ENCODE measurements around the gene PGM2.
"Not testable (repeated sequence)": the region's sequence is repeated elsewhere in the genome, so short reads cannot be mapped to it uniquely, and the experiment has no call there.

The PGM2 gene

DNA sequence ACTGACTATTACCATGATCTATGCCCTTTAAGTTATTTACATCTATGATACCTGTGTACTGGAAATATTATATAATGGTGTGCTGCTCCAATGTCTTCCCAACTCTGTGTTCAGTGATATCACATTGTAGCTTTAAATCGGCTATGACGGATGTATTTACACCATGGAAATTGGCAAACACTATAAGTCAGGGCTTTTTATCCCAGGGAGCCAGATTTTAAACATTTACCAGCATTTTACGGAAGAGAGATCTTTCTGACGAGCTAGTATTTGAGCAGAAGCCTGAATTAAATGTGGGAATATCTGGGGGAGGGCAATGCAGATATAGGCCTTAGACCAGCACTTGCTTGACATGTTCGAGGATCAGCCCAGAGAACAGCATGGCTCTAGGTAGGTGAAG, 7.7 kb upstream of the PGM2 start:
- no peak for DNase-seq (ENCODE audit: low read depth in 3 of 3)

DNA sequence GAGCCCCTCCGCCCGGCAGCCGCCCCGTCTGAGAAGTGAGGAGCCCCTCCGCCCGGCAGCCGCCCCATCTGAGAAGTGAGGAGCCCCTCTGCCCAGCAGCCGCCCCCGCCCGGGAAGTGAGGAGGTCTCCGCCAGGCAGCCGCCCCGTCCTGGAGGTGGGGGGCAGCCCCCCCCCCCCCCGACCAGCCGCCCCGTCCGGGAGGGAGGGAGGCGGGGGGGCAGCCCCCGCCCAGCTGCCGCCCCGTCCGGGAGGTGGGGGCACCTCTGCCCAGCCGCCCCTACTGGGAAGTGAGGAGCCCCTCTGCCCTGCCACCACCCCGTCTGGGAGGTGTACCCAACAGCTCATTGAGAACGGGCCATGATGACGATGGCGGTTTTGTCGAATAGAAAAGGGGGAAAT, 6.0 kb upstream of the PGM2 start:
- not testable (repeated sequence) for DNase-seq (ENCODE audit: low read depth in 3 of 3)

DNA sequence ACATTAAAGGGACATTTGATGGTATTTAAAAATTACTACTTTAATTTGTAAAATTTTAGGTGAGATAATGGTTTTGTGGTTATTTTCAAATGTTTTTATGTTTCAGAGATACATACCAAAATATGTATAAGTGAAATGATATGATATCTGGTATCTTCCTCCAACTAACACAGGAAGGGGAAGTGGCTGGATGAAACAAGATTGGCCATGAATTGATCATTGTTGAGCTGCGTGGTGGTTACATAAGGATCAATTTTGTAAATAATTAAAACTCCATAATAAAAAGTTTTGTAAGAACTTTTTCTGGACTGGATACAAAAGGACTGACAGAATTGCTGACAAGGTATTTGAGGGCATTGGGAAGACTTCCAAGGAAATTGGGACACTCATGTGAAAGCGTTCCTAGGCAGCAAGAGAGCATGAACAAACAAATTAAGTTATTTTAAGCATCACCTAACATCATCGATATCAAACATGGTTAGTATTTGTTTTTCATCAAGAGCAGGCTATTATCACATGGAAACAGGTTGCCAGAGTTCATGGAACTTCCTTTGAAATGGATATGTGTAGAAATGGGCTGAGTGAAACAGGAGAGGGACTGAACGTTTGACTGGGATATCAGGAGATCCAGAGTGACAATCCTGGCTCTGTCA, 4.4 kb upstream of the PGM2 start:
- DNase-seq (ENCODE audit: low read depth in 3 of 3): no peak

DNA sequence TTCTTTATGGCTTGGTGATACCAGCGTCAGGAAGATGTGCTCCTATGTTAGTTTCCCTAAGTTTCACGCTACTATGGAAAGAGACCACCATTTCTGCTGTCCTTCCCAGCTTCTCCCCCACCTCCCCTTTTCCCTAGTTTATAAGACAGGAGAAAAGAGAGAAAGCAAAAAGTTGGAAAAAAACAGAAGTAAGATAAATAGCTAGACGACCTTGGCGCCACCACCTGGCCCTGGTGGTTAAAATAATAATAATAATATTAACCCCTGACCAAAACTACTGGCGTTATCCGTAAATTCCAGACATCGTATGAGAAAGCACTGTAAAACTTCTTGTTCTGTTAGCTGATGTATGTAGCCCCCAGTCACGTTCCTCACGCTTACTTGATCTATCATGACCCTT, 985 bp upstream of the PGM2 start:
- DNase-seq (ENCODE audit: low read depth in 3 of 3): not testable (repeated sequence)

DNA sequence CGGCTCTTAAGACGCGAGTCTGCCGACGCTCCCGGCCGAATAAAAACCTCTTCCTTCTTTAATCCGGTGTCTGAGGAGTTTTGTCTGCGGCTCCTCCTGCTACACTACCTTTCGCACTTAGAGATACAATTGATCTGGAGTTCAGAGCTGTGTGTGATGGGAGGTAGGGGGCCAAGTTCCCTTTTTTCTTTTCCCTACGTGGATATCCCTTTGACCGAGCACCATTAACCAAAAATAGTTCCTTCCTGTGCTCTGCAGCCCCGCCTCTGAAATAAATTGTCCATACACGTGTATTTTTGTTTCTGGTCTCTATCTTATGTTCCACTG, 555 bp upstream of the PGM2 start:
- DNase-seq (ENCODE audit: low read depth in 3 of 3): no peak

DNA sequence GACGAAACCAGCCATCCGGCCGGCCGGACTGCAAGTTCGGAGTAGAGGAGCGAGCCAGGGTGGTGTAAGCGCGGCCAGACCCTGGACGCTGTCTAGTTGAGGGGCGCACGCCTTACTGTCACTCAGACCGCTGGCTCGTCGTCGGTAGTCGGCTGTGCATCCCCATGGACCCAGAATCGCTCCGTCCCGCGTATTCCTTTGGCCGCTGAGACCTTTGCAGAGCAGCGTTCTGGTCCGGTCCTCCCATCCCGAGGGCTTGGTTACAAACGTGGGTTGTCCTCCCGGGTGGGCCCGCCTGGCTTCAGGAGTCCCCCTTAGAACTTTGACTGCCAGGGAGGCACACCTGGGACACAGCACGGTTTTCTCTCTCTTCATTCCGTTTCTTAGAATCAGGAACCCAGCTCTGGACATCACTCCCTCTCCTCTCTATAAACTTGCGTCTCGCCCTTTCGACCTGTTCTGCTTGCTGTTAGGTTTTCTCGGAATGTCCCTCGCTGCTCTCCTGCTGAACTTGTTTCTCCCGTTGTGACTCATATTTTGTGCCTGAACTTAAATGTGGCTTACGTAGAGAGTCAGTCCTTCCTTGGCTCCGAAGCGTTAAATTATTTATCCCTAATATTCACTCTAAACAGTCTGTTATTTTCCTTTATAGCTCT, 672 bp downstream of the PGM2 start:
- DNase-seq (ENCODE audit: low read depth in 3 of 3): no peak

DNA sequence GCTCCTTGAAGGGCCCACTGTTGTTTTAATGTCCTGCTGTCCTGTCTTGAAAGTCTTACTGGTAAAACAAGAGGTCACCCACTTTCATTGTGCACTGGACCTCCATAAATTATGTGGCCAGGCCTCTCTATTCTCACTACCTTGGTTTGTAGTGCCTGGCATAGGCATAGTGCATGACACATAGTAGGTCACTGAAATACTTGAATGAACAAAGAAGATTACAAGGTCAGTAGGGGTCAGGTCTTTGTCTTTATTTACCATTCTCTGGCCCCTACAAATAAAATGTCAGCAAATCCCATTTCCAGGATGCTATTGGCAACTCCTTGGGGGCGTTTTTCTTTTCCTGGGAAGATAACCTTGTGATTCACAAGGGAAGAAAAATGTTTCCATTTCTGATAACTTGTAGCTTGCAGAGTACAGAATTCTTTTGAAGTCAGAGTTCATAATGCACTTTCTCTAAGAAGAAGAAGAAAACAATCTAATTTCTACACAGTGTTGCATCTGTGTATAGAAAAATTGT, 1.4 kb downstream of the PGM2 start:
- no peak for DNase-seq (ENCODE audit: low read depth in 3 of 3)

DNA sequence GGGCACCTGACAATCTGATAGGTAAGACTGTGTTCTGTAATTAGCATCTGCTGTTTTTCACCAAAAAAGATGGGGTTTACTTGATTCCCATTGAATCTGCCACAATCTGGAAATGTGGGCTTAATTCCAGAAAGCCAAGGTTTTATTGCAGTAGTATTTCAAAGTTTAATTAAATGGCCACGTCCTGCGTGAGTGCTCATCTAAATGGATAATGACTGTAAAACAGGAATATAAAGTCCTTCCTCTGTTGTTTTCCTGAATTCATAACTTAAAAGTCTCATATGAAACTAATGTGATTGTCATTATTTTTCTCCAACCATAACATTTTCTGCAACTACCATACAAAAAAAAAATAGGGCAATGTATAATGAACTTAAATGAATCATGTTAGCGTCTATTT, 2.4 kb downstream of the PGM2 start:
- no peak for DNase-seq (ENCODE audit: low read depth in 3 of 3)

DNA sequence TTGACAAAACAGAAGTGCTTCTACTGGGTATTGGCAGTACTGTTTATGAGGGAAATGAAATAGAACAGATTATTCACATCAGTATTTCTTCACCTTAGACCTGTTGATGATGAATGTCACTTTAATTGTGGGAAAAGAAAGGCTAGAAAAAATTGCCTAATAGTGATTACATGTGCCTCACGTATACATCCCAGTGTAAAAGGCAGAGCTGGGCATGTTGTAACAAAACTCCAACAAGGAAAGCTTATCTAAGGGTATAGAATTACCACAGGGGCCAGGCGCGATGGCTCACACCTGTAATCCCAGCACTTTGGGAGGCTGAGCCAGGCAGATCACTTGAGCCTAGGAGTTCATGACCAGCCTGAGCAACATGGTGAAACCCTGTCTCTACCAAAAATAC, 4.2 kb downstream of the PGM2 start:
- DNase-seq (ENCODE audit: low read depth in 3 of 3): no peak

DNA sequence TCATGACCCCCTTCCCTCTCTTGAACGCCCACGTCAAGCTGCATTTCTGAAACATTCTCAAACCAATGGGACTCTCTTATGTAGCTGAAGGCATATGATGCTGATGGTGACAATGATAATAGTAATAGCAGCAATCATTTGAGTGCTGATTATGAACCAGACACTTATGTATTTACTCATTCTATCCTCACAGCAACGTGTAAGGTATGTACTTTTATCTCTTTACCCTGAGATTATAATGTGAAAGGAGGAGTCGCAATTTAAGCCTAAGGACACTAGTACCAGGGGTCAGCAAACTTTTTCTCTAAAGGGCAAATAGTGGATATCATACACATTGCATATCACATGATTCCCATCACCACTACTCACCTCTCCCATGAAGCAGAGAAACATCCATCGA, 8.5 kb downstream of the PGM2 start:
- DNase-seq (ENCODE audit: low read depth in 3 of 3): no peak

DNA sequence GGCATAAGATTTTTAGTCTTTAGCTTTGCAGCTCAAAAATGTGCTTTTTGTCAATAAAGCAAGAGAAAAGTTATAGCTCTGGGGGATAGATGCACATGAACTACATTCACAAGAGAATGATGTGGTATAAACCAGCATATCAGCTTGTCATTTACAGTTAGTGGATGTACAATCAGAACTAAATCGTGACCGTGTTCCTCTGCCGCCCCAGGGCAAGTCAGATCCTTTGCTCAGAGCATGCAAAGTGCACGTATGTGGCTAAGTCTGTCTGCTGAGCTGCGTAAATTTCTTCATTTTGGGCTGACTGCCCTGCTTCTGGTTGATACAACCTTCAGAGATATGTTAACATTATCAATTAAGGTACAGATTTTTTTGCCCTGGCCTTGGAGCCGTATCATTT, 9.3 kb downstream of the PGM2 start:
- DNase-seq (ENCODE audit: low read depth in 3 of 3): no peak

DNA sequence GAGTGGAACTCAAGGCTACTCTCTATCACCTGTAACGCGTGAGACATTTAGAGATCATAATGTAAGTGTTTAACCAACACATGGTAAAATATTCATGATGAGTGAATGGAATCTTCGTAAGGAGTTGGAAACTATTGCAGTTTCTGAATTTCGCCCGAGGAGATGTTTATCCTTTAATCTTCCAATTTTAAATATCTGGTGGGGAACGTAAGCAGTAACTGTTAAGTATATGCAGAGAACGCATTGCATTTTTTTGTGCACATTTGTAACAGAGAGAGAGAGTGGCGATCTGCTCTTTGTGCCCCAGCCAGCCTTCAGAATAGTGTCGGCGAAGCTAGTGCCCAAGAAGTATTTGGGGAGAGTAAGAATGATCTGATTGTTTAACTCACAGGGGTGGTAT, 9.8 kb downstream of the PGM2 start:
- DNase-seq (ENCODE audit: low read depth in 3 of 3): no peak

DNA sequence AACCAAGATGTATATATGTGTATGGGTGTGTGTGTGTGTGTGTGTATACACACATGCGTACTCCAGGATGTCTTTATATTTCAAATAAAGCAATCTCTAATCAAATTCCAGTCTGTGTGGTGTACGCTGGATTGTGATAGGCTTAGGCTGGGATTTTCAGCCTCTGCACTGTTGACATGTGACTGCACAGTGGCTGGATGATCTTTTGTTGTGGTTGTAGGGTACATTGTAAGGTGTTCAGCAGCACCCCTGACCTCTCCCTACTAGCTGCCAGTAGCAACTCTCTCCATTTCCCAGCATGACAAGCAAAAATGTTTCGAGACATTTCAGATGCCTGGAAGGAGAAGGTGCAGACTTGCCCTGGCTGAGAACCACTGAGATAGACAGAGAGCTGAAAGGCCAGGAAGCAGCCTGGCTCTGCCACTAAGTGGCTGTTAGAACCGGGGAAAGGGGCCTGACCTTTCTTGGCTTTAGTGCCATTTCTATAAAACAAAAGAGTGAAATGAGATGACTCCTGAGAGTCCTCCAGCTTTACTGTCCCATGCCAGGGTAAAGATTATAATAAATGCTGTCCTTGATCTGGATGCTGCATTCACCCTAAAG, 10.5 kb downstream of the PGM2 start:
- DNase-seq (ENCODE audit: low read depth in 3 of 3): no peak

DNA sequence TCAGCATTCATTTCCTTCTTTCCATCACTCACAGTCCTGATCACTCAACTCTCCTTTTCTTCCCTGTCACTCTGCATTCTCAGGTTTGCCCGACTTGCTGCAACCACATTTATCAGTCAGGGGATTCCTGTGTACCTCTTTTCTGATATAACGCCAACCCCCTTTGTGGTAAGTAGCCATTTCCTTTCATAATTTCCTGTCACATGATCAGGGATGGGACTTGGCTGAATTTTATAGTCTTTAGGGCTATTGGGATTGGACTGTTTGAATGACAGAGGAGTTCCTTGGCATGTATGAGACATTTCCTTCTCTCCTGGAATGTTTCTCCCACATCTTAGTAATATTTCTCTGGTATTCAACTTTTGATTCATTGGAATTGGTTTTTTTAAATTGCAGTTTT, 11.0 kb downstream of the PGM2 start:
- no peak for DNase-seq (ENCODE audit: low read depth in 3 of 3)

DNA sequence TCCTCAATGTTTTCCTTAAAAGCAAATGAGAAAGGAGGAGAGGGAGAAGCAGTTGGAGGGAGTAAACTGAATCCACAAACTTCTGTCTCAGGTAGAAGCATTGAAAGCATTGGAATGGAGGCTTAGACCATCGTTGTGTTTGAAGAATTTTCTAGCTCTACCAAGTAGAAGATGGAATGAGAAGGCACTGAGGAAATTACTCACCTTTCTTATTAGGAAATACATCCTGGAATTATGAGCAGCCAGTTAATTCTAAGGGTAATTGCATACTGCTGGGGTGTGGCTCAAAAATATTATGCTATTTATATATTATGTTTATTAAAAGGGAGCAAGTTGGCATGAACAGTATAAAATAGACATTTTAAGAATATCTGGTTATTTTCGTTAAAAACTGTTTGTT, 12.9 kb downstream of the PGM2 start:
- no peak for DNase-seq (ENCODE audit: low read depth in 3 of 3)

DNA sequence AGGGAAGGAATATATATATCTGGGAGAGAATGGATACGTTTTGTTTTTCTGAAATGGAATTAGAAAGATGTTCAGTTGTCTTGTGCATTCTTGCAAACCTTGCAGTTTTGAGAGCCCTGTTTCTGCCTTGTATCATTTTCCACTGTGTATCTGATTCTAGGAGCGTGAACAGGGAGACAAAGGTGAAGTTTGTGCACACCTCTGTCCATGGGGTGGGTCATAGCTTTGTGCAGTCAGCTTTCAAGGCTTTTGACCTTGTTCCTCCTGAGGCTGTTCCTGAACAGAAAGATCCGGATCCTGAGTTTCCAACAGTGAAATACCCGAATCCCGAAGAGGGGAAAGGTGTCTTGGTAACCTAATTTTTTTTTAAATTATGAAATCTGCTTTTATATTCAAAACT, 17.7 kb downstream of the PGM2 start:
- DNase-seq (ENCODE audit: low read depth in 3 of 3): no peak

DNA sequence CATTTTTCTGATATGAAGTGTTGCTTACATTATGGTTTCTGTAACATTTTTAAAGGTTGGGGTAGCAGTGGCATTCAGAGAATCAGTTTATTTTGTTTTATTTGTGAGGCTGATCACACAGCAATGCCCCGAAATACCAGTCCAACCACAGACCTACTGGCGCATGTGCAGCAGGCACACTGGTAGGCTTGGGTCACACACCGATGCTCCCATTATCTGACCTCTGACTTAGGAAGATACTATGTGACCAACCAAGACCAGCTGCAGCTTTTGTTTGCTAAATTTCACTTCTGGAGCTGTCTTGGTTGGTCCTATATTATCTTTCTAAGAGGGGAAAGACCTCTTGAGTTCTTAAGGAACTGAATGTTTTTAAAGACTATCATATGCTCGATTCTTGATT, 18.7 kb downstream of the PGM2 start:
- no peak for DNase-seq (ENCODE audit: low read depth in 3 of 3)

DNA sequence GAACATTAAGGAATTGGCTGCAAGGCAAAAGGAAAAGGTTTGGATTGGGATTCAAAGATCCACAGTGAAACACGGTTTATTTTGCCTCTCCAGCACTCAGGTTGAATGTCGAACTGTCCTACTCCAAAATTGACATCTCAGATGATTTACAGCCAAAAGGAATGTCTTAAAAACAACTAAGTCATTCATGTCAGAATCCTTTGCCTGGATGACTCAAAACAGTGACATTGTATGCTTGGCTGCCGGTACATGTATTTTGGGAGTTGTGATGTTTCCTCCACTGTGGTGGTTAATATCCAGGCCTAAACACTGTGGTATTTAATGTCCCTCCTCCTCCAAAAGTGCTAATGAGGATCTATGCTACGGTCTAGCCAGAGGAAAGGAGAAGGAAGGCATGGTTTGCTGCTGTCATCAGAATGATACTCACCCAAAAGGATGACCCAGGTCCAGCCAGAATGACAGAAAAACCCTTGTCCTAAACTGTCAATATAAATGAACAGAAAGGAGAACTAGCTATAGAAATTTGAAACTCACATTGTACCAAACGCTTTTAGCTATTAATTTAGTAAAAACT, 20.9 kb downstream of the PGM2 start:
- no peak for DNase-seq (ENCODE audit: low read depth in 3 of 3)

DNA sequence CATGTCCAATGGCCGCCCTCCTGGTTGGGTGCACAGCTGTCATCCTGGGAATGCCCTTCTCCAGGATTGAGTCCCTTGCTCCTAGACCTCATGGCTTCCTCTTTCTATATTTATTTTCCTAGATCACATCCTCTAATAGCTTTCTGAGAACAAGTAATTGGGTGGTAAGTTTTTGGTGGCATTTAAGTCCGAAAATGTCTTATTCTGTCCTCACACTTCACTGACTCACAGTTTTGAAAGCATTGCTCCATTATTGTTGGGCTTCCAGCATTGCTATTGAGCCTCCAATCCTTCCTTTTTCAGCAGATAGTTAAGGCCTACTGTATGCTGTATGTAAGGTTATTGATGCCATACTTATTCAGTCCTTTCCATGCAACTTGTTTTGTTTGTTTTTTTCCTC, 25.9 kb downstream of the PGM2 start:
- DNase-seq (ENCODE audit: low read depth in 3 of 3): no peak

DNA sequence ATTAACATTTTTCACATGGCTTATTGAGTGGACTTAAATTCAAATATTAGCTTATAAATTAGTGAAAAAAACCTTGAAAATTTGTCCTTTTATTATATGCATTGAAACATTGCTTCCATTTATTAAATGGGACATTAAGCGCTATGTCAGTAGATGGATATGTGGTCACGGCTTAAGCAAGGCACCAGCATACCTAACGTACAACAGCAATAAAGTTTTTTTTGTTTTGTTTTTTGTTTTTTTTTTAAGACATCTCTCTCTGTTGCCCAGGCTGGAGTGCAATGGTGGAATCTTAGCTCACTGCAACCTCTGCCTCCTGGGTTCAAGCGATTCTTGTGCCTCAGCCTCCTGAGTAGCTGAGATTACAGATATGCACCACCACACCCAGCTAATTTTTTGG, 31.6 kb downstream of the PGM2 start:
- no peak for DNase-seq (ENCODE audit: low read depth in 3 of 3)

DNA sequence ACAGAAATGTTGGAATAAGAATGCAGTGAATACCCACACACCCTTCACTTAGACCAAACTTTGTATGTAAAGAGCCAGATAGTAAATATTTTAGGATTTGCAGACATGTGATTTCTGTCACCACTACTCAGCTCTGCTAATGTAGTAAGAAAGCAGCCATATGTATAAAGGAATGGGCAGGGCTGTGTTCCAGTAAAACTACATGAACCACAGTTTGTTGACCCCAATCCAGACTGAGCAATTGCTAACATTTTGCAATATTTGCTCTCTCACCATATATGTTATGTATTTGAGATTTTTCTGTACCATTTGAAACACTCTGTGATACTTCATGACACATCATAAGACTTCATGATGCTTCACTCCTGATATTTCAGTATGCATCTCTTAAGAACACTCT, 32.4 kb downstream of the PGM2 start:
- no peak for DNase-seq (ENCODE audit: low read depth in 3 of 3)

DNA sequence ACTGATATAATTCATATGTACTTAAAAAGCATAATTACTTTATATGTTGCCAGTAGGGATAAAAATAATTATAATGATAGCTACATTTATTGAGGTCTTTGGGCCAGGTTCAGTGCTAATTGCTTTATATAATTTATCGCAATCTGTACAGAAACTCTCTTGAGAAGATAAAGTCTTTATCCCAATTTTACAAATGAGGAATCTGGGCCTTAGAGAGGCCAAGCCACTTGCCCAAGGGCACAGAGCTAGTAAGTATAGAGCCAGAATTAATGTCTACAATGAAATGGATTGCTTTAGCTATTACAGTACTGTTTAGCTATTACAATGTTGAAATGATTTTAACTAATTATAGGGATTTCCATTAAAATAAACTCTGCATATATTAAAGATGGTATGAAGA, 33.8 kb downstream of the PGM2 start:
- no peak for DNase-seq (ENCODE audit: low read depth in 3 of 3)

DNA sequence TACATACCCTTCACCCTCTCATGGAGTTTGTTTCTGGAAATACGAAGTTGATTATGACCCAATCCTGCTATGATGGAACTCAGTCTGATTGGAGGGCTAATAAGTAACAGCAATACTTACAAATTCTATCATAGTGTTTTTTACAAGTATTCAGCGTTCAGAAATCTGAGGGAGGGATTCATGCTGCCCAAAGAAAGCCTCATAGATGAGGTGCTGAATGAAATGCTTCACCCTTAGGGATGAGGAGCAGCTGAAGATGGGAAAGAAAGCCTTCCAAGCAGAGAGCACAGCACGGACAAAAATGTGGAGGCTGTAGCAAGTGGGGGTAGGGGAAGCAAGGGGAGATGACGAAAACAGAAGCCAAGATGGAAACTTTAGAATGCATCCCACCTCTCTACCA, 36.5 kb downstream of the PGM2 start:
- no peak for DNase-seq (ENCODE audit: low read depth in 3 of 3)
